ENCODE data around the gene RNASE13. TPM values are rescaled to one million over a fixed set of nuclear protein-coding genes. Genes with fewer than 3 reads are reported as not detected.

RNASE13 gene
- total RNA-seq, 2 donors from 2014 or later: not detected

GRCh38 chr14:20997115-20997514, 37.5 kb downstream of the RNASE13 start:
- H3K36me3 Mint-ChIP-seq (ENCODE audit: low read depth): peaks cover 41% of the 10 kb centered on the region
- DNase-seq: no peak
- H3K9ac ChIP-seq (ENCODE audit: extremely low read depth, low read length, poor library complexity, severe bottlenecking): no peak overlapping the region
- no peak overlapping the region for H3K27ac ChIP-seq (ENCODE audit: low read depth, low read length)
- H3K4me3 ChIP-seq (ENCODE audit: low read length): no peak overlapping the region
- H3K9me3 ChIP-seq (ENCODE audit: control insufficient read depth, low read length): no peaks in the 10 kb centered on the region
- H3K4me1 ChIP-seq (ENCODE audit: control insufficient read depth, insufficient read depth, low read length): peaks cover 4% of the 10 kb centered on the region
- H3K27ac Mint-ChIP-seq: no peak overlapping the region
- H3K27me3 Mint-ChIP-seq (ENCODE audit: insufficient read depth): no peaks in the 10 kb centered on the region
- H3K4me3 Mint-ChIP-seq: no peak overlapping the region
- no peaks in the 10 kb centered on the region for H3K9me3 Mint-ChIP-seq
- no peaks in the 10 kb centered on the region for H3K27me3 ChIP-seq (ENCODE audit: control insufficient read depth, insufficient read depth, low read length, poor library complexity, severe bottlenecking)
- 84 to 90% methylated on average over 2 to 3 of the region's 4 CpGs for WGBS, 2 experiments (ENCODE audit: insufficient coverage in 1 of 2, insufficient read length in 1 of 2)
- TF ChIP-seq, protein P1, sequence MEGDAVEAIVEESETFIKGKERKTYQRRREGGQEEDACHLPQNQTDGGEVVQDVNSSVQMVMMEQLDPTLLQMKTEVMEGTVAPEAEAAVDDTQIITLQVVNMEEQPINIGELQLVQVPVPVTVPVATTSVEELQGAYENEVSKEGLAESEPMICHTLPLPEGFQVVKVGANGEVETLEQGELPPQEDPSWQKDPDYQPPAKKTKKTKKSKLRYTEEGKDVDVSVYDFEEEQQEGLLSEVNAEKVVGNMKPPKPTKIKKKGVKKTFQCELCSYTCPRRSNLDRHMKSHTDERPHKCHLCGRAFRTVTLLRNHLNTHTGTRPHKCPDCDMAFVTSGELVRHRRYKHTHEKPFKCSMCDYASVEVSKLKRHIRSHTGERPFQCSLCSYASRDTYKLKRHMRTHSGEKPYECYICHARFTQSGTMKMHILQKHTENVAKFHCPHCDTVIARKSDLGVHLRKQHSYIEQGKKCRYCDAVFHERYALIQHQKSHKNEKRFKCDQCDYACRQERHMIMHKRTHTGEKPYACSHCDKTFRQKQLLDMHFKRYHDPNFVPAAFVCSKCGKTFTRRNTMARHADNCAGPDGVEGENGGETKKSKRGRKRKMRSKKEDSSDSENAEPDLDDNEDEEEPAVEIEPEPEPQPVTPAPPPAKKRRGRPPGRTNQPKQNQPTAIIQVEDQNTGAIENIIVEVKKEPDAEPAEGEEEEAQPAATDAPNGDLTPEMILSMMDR (conservative IDR thresholded peaks at IDR 0.05): no peak
- H3K4me1 Mint-ChIP-seq: peaks cover 21% of the 10 kb centered on the region
- peaks cover 53% of the 10 kb centered on the region for H3K36me3 ChIP-seq (ENCODE audit: control insufficient read depth, insufficient read depth, low read length)

GRCh38 chr14:20996521-20996920, 38.1 kb downstream of the RNASE13 start:
- H3K4me3 Mint-ChIP-seq: no peak overlapping the region
- Histone ChIP-seq H3K9ac (ENCODE audit: extremely low read depth, low read length, poor library complexity, severe bottlenecking) (no peak overlapping the region), H3K9me3 (ENCODE audit: control insufficient read depth, low read length) (no peaks in the 10 kb centered on the region), H3K27me3 (ENCODE audit: control insufficient read depth, insufficient read depth, low read length, poor library complexity, severe bottlenecking) (no peaks in the 10 kb centered on the region), H3K36me3 (ENCODE audit: control insufficient read depth, insufficient read depth, low read length) (peaks cover 59% of the 10 kb centered on the region), H3K4me3 (ENCODE audit: low read length) (no peak overlapping the region), H3K4me1 (ENCODE audit: control insufficient read depth, insufficient read depth, low read length) (peaks cover 4% of the 10 kb centered on the region), H3K27ac (ENCODE audit: low read depth, low read length) (no peak overlapping the region)
- no peak overlapping the region for H3K27ac Mint-ChIP-seq
- TF ChIP-seq, protein P1 (conservative IDR thresholded peaks at IDR 0.05): no peak
- peak; percentile 35 for DNase-seq
- WGBS, 2 experiments (ENCODE audit: insufficient coverage in 1 of 2, insufficient read length in 1 of 2): 96 to 97% methylated on average over 10 to 14 of the region's 14 CpGs
- no peaks in the 10 kb centered on the region for H3K9me3 Mint-ChIP-seq
- peaks cover 44% of the 10 kb centered on the region for H3K36me3 Mint-ChIP-seq (ENCODE audit: low read depth)
- peaks cover 16% of the 10 kb centered on the region for H3K4me1 Mint-ChIP-seq
- H3K27me3 Mint-ChIP-seq (ENCODE audit: insufficient read depth): no peaks in the 10 kb centered on the region

DNA sequence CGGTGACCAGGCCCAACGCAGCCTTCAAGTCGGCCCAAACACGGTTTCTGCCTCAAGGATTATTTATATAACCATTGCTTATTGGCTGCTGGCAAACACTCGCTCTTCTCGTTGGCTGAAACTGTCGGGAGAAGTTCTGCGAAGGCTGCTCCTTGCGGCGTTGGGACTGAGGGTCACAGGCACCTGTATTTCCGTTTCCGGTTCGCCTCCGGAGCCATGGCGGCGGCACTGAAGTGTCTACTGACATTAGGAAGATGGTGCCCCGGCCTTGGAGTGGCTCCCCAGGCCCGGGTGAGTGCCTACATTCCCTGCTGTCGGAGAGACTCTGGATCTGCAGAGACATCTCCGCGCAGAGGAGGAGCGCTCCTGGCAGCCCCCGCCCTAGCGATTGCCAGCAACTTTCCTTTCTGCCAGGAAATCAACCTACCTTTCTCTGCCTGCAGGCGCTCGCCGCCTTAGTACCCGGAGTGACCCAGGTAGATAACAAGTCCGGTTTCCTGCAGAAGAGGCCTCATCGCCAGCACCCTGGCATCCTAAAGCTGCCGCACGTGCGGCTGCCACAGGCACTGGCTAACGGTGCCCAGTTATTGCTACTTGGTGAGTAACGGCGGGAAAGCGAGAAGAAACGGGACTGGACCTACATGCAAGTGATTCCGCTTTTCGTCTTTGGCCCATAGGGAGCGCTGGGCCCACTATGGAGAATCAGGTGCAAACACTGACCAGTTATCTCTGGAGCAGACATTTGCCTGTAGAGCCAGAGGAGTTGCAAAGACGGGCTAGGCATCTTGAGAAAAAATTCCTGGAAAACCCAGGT, 44.6 kb downstream of the RNASE13 start, which contains the start of gene METTL17:
TSS of gene METTL17 (plus strand) at position 194 of the 814 bp plus-strand sequence. CDS start at position 217, 23 bp downstream.
- H3K9ac ChIP-seq (ENCODE audit: extremely low read depth, low read length, poor library complexity, severe bottlenecking): peak within 1 kb of the TSS; percentile 64
- H3K27me3 ChIP-seq (ENCODE audit: control insufficient read depth, insufficient read depth, low read length, poor library complexity, severe bottlenecking): peaks cover 5% of the 10 kb centered on the region
- TF ChIP-seq, protein P1 (conservative IDR thresholded peaks at IDR 0.05): peak; percentile 77
- H3K36me3 ChIP-seq (ENCODE audit: control insufficient read depth, insufficient read depth, low read length): peaks cover 37% of the 10 kb centered on the region
- Mint-ChIP-seq H3K36me3 (ENCODE audit: low read depth) (peaks cover 29% of the 10 kb centered on the region), H3K4me1 (peaks cover 4% of the 10 kb centered on the region), H3K9me3 (no peaks in the 10 kb centered on the region), H3K27me3 (ENCODE audit: insufficient read depth) (peaks cover 8% of the 10 kb centered on the region), H3K4me3 (peak within 1 kb of the TSS; percentile 87), H3K27ac (peak within 1 kb of the TSS; percentile 12)
- peak within 1 kb of the TSS; percentile 96 for H3K4me3 ChIP-seq (ENCODE audit: low read length)
- H3K4me1 ChIP-seq (ENCODE audit: control insufficient read depth, insufficient read depth, low read length): no peaks in the 10 kb centered on the region
- peak; percentile 96 for DNase-seq
- H3K27ac ChIP-seq (ENCODE audit: low read depth, low read length): peak within 1 kb of the TSS; percentile 64
- no peaks in the 10 kb centered on the region for H3K9me3 ChIP-seq (ENCODE audit: control insufficient read depth, low read length)
- 0 to 1% methylated on average over 32 to 42 of the region's 42 CpGs for WGBS, 2 experiments (ENCODE audit: insufficient coverage in 1 of 2, insufficient read length in 1 of 2)
